ENCODE data around the gene CNTN1.

CNTN1 gene

GRCh38 chr12:41013881-41014642 is 321.8 kb downstream of the CNTN1 start:
- POLR2A ChIA-PET (ENCODE audit: low non-redundant PET), result no interaction called here
- no peak for DNase-seq (ENCODE audit: low spot score)

GRCh38 chr12:41014643-41015020 is 322.4 kb downstream of the CNTN1 start:
- peak; percentile 1 for DNase-seq (ENCODE audit: low spot score)
- ChIA-PET POLR2A (ENCODE audit: low non-redundant PET) (no interaction called here), CTCF (interaction anchor here (0.5 to 0.6 kb wide), 2 partner anchors 68 to 778 kb away, joined by 3 to 5 read pairs; no protein-coding TSS in a partner anchor)
- TF ChIP-seq CTCF (conservative IDR thresholded peaks at IDR 0.05; ENCODE audit: low read depth), result no peak
- H3K27ac ChIP-seq, result no peak overlapping the region

More at GRCh38 chr12:41013881-41014642, 321.8 kb downstream of the CNTN1 start:
- no peak overlapping the region for H3K27ac ChIP-seq
- no peak for TF ChIP-seq CTCF (conservative IDR thresholded peaks at IDR 0.05; ENCODE audit: low read depth)
- CTCF ChIA-PET, result interaction anchor here (0.5 to 0.6 kb wide), 2 partner anchors 68 to 778 kb away, joined by 3 to 5 read pairs; no protein-coding TSS in a partner anchor

- TF ChIP-seq CTCF (conservative IDR thresholded peaks at IDR 0.05; ENCODE audit: low read depth), result no peak
- no peak overlapping the region for H3K27ac ChIP-seq
- no peak for DNase-seq (ENCODE audit: low spot score)
- POLR2A ChIA-PET (ENCODE audit: low non-redundant PET), result no interaction called here
- CTCF ChIA-PET, result interaction anchor here (0.7 kb wide), 1 partner anchor 671 kb away, joined by 3 read pairs; no protein-coding TSS in a partner anchor
Observed at GRCh38 chr12:41018010-41018409, 325.8 kb downstream of the CNTN1 start.

- ChIA-PET POLR2A (ENCODE audit: low non-redundant PET) (no interaction called here), CTCF (no interaction called here)
- TF ChIP-seq CTCF (conservative IDR thresholded peaks at IDR 0.05; ENCODE audit: low read depth), result no peak
- DNase-seq (ENCODE audit: low spot score), result no peak
- H3K27ac ChIP-seq, result no peak overlapping the region
Observed at GRCh38 chr12:41019461-41019860, 327.2 kb downstream of the CNTN1 start.

- TF ChIP-seq CTCF (conservative IDR thresholded peaks at IDR 0.05; ENCODE audit: low read depth), result no peak
- ChIA-PET POLR2A (ENCODE audit: low non-redundant PET) (no interaction called here), CTCF (no interaction called here)
- no peak for DNase-seq (ENCODE audit: low spot score)
- H3K27ac ChIP-seq, result no peak overlapping the region
Observed at GRCh38 chr12:41023836-41024235, 331.6 kb downstream of the CNTN1 start.

- POLR2A ChIA-PET (ENCODE audit: low non-redundant PET), result no interaction called here
- CTCF ChIA-PET, result interaction anchor here (0.5 kb wide), 1 partner anchor 1202 kb away, joined by 3 read pairs; no protein-coding TSS in a partner anchor
- TF ChIP-seq CTCF (conservative IDR thresholded peaks at IDR 0.05; ENCODE audit: low read depth), result no peak
- H3K27ac ChIP-seq, result no peak overlapping the region
- no peak for DNase-seq (ENCODE audit: low spot score)
Observed at GRCh38 chr12:41026151-41026550, 333.9 kb downstream of the CNTN1 start.
